ENCODE data around the gene PDE4B. TPM values are rescaled to one million over a fixed set of nuclear protein-coding genes. Genes with fewer than 3 reads are reported as not detected.

Gene PDE4B
- total RNA-seq, 2 donors from 2014 or later: 60.3 to 78.5 TPM

DNA sequence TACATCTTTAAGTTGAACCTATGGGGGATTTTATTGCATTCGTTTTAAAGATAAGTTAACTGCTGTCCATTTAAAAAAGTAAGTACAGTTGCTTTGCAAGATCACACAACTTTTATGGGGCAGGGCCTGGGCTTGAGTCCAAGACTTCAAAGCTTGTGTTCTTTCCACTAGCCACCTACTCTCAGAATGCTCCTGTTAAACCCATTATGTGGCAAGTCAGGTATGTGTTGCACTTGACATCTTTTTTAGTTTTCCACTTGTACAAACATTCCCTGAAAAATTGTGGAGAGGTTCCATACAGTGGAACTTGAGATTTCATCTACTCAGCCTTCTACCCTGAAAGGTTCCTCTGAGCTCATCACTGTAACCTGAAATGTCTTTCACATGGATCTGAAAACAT is 505.8 kb downstream of the PDE4B start:
- Mint-ChIP-seq H3K4me1 (peaks cover 31% of the 10 kb centered on the region), H3K27ac (no peak overlapping the region), H3K4me3 (no peak overlapping the region), H3K9me3 (no peaks in the 10 kb centered on the region), H3K36me3 (ENCODE audit: low read depth) (no peaks in the 10 kb centered on the region), H3K27me3 (no peaks in the 10 kb centered on the region)
- no peak for ATAC-seq (replicated peaks)

DNA sequence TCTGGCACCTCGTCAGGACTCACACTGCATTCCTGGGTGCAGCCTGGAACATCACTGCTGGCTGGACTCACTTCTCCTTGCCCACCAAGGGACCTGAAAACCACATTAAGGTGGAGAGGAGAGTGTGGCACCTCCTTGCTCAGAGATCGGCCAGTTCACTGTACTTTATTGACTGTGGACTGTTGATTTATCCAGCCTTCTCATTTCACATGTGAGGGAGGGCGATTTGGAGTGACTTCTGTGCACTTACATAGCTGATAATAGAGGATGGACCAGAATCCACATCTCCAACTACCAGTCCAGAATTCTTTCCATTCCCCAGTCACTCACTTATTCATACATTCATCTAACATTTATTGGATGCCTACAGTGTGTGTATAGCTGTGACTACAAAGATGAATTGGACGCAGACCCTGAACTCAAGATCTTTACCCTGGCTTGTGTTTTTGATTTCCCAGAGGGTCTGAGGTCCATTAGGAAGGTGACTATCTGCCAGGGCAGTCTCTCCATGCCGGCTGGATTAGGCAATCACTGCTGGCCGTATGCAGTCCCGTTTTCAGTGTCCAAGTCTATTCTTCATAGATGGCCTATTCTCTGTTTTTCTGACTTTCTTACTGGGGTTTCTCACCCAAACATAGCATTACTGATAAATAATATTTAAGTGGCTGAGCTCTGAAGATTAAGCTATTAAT is 507.7 kb downstream of the PDE4B start:
- ATAC-seq (replicated peaks): no peak
- H3K4me1 Mint-ChIP-seq: peaks cover 24% of the 10 kb centered on the region

GRCh38 chr1:66300972-66301451 is 508.3 kb downstream of the PDE4B start:
- no peaks in the 10 kb centered on the region for H3K27me3 Mint-ChIP-seq
- H3K4me1 Mint-ChIP-seq: peaks cover 19% of the 10 kb centered on the region
- H3K27ac Mint-ChIP-seq: peak overlapping the region; percentile 91
- no peaks in the 10 kb centered on the region for H3K36me3 Mint-ChIP-seq (ENCODE audit: low read depth)
- no peaks in the 10 kb centered on the region for H3K9me3 Mint-ChIP-seq
- peak; percentile 97 for ATAC-seq (replicated peaks)
- peak overlapping the region; percentile 73 for H3K4me3 Mint-ChIP-seq

More for the DNA sequence above, 507.7 kb downstream of the PDE4B start:
- H3K27me3 Mint-ChIP-seq: no peaks in the 10 kb centered on the region
- H3K36me3 Mint-ChIP-seq (ENCODE audit: low read depth): no peaks in the 10 kb centered on the region
- H3K9me3 Mint-ChIP-seq: no peaks in the 10 kb centered on the region
- H3K27ac Mint-ChIP-seq: peak overlapping the region; percentile 91
- H3K4me3 Mint-ChIP-seq: peak overlapping the region; percentile 73

GRCh38 chr1:66302184-66302742 is 509.6 kb downstream of the PDE4B start:
- Mint-ChIP-seq H3K27ac (peak overlapping the region; percentile 12), H3K4me1 (peaks cover 19% of the 10 kb centered on the region), H3K36me3 (ENCODE audit: low read depth) (no peaks in the 10 kb centered on the region), H3K27me3 (no peaks in the 10 kb centered on the region), H3K9me3 (no peaks in the 10 kb centered on the region), H3K4me3 (peak overlapping the region; percentile 40)
- ATAC-seq (replicated peaks): no peak

GRCh38 chr1:66302815-66303214 is 510.1 kb downstream of the PDE4B start:
- H3K36me3 Mint-ChIP-seq (ENCODE audit: low read depth): no peaks in the 10 kb centered on the region
- peak overlapping the region; percentile 40 for H3K4me3 Mint-ChIP-seq
- H3K27ac Mint-ChIP-seq: peak overlapping the region; percentile 12
- ATAC-seq (replicated peaks): peak; percentile 17
- no peaks in the 10 kb centered on the region for H3K9me3 Mint-ChIP-seq
- peaks cover 19% of the 10 kb centered on the region for H3K4me1 Mint-ChIP-seq
- no peaks in the 10 kb centered on the region for H3K27me3 Mint-ChIP-seq

DNA sequence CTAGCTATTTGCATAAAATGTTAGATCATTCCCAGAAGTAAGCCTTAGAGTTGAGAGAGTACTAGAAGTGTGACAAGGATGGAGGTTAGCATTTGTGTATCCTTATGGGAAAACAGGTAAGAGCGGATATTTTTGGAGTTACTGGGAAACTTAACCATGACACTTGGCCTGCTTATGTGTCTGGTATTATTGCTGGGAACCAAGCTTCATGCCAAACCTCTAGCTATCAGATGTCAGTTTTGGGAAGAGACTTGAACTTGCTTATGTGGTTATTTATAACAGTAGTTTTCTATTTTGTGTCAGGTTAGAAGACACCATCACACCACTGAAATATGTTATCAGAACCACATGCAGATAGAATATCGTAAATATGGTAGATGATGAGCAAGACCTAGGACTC is 511.0 kb downstream of the PDE4B start:
- H3K27me3 Mint-ChIP-seq: no peaks in the 10 kb centered on the region
- no peak for ATAC-seq (replicated peaks)

GRCh38 chr1:66304128-66304527 is 511.4 kb downstream of the PDE4B start:
- Mint-ChIP-seq H3K9me3 (no peaks in the 10 kb centered on the region), H3K4me1 (peaks cover 19% of the 10 kb centered on the region), H3K27me3 (no peaks in the 10 kb centered on the region), H3K4me3 (no peak overlapping the region), H3K27ac (no peak overlapping the region), H3K36me3 (ENCODE audit: low read depth) (no peaks in the 10 kb centered on the region)
- no peak for ATAC-seq (replicated peaks)

More for the DNA sequence above, 511.0 kb downstream of the PDE4B start:
- Mint-ChIP-seq H3K4me1 (peaks cover 19% of the 10 kb centered on the region), H3K27ac (no peak overlapping the region), H3K36me3 (ENCODE audit: low read depth) (no peaks in the 10 kb centered on the region), H3K4me3 (no peak overlapping the region), H3K9me3 (no peaks in the 10 kb centered on the region)

DNA sequence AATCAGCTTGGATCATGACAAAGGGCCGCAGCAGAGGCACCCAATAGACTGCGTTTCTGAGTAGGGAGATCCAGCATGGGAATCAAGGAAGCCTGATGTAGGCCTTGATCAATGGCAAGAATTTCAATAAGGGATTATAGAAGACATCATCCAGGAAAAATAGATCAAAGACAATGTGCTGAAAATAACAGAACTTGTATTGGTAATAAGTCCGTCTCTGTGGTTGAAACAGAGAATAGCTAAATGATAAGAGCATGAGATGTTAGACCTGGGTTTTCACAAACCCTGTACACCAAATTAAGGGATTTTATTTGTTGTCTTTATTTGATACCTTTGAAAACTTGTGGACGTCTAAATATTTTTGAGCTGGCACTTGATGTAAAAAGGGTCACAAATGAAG is 513.2 kb downstream of the PDE4B start:
- Mint-ChIP-seq H3K27ac (no peak overlapping the region), H3K4me1 (peaks cover 12% of the 10 kb centered on the region), H3K36me3 (ENCODE audit: low read depth) (no peaks in the 10 kb centered on the region), H3K27me3 (no peaks in the 10 kb centered on the region), H3K9me3 (no peaks in the 10 kb centered on the region), H3K4me3 (no peak overlapping the region)
- no peak for ATAC-seq (replicated peaks)

- Mint-ChIP-seq H3K36me3 (ENCODE audit: low read depth) (no peaks in the 10 kb centered on the region), H3K27me3 (no peaks in the 10 kb centered on the region), H3K4me1 (no peaks in the 10 kb centered on the region), H3K9me3 (no peaks in the 10 kb centered on the region), H3K4me3 (no peak overlapping the region), H3K27ac (no peak overlapping the region)
- ATAC-seq (replicated peaks): no peak
Observed at GRCh38 chr1:66309006-66309741, 516.5 kb downstream of the PDE4B start.

- Mint-ChIP-seq H3K4me1 (no peaks in the 10 kb centered on the region), H3K27ac (no peak overlapping the region), H3K27me3 (no peaks in the 10 kb centered on the region), H3K36me3 (ENCODE audit: low read depth) (no peaks in the 10 kb centered on the region), H3K9me3 (no peaks in the 10 kb centered on the region), H3K4me3 (no peak overlapping the region)
- ATAC-seq (replicated peaks): no peak
Observed at GRCh38 chr1:66311092-66311491, 518.4 kb downstream of the PDE4B start.

DNA sequence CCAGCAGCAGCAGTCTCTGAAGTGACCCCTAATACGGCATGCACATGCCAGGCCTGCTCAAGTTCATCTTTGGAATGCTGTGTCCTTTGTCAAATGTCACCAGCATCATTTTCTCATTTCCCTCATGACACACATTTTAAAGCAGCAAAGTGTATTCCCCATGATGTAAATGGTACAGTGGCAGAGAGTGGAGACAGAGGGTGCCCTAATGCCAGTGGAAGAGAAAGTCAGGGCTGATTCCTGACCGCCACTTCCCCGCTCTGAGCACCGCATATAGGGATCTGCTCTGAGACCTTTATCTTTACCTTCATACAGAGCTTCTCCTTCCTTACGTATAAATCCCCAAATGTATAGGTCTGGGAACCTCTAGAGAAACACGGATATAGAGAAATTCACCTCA is 518.9 kb downstream of the PDE4B start:
- Mint-ChIP-seq H3K27ac (no peak overlapping the region), H3K9me3 (no peaks in the 10 kb centered on the region), H3K4me1 (no peaks in the 10 kb centered on the region), H3K36me3 (ENCODE audit: low read depth) (no peaks in the 10 kb centered on the region), H3K4me3 (no peak overlapping the region), H3K27me3 (no peaks in the 10 kb centered on the region)
- no peak for ATAC-seq (replicated peaks)

- ATAC-seq (replicated peaks): no peak
- Mint-ChIP-seq H3K27ac (no peak overlapping the region), H3K36me3 (ENCODE audit: low read depth) (no peaks in the 10 kb centered on the region), H3K27me3 (no peaks in the 10 kb centered on the region), H3K4me1 (no peaks in the 10 kb centered on the region), H3K4me3 (no peak overlapping the region), H3K9me3 (no peaks in the 10 kb centered on the region)
Observed at GRCh38 chr1:66312271-66312990, 519.7 kb downstream of the PDE4B start.

GRCh38 chr1:66313429-66313828 is 520.7 kb downstream of the PDE4B start:
- H3K27ac Mint-ChIP-seq: no peak overlapping the region
- no peak for ATAC-seq (replicated peaks)
- no peaks in the 10 kb centered on the region for H3K9me3 Mint-ChIP-seq
- H3K4me3 Mint-ChIP-seq: no peak overlapping the region
- H3K36me3 Mint-ChIP-seq (ENCODE audit: low read depth): no peaks in the 10 kb centered on the region
- H3K4me1 Mint-ChIP-seq: no peaks in the 10 kb centered on the region
- no peaks in the 10 kb centered on the region for H3K27me3 Mint-ChIP-seq

DNA sequence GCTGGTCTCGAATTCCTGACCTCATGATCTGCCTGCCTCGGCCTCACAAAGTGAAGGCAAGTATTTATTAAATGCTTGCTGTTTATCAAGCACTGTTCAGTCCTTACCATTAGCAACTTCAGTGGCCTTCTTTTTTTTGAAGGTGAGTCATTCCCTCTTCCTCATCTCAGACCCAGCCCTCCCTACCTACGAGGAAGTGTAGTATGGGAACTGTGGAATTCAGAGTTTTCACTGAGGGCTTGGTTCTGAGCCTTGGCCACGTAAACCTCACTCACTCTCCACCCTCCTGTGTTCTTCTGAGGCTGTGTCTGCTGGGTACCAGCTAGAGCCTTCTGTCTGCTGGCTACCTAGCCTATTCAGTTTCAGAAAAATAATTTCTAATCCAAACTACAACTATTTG is 523.0 kb downstream of the PDE4B start:
- Mint-ChIP-seq H3K27ac (no peak overlapping the region), H3K9me3 (no peaks in the 10 kb centered on the region), H3K4me1 (no peaks in the 10 kb centered on the region), H3K36me3 (ENCODE audit: low read depth) (no peaks in the 10 kb centered on the region), H3K27me3 (no peaks in the 10 kb centered on the region), H3K4me3 (no peak overlapping the region)
- no peak for ATAC-seq (replicated peaks)

Data from activated T-helper 17 cell treated with anti-CD3 and anti-CD28 coated beads, Interleukin-2, amount 50 U/mL, for 72 hours (primary cell).